Measurements from ENCODE around the gene CTNNA2. TPM values are rescaled to one million over a fixed set of nuclear protein-coding genes. Genes with fewer than 3 reads are reported as not detected.
A peak's percentile ranks its signal among the peaks of the same experiment; 100 is the strongest.

Gene CTNNA2
- total and polyA plus RNA-seq, 9 of the 15 experiments (the other 6 are each of a cell fraction or from before 2014, with no cell fraction given): 0.03 to 0.40 (median 0.15) TPM

DNA sequence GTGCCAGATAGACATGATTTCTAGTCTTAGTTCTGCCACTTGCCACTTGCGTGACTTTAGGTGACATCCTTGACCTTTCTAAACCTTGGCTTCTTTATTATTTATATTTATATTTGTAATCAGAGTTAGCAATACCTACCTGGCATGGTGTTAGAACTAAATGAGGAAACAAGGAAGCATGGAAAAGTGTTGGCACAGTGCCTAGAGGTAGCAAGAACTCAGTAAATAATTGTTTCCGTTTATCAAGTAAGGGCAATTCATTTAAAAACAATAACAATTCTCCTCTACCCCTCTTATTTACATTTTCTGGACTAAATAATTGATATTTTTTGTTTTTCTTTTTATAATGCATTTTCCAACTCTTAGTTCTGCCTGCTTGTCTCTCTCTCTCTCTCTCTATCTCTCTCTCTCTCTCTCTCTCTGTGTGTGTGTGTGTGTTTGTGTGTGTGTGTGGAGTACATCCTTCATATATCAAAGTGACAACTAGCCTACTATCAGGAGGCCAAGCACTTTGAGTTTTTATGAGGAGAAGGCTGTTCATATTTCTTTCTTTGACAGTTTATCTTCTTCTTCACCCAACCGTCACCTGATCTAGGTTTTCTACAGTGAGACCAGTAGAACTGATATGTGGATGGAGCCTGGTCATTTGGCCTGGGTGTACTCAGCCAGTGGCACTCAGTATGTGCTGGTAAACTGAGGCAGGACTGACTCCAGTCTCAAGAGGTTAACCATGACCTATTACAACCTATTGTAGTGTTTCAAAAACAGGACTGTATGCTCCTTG is 657.2 kb downstream of the CTNNA2 start:
- Histone ChIP-seq H3K9me1 (ENCODE audit: control insufficient read depth, insufficient read depth, low read length) (no peaks in the 10 kb centered on the region), H3K4me2 (ENCODE audit: insufficient read depth, low read length) (peak overlapping the region; percentile 39), H3K79me2 (ENCODE audit: control insufficient read depth, insufficient read depth, low read length) (no peaks in the 10 kb centered on the region), H2AFZ (ENCODE audit: low read depth, low read length) (peak overlapping the region; percentile 38; the same call in 1 of the 2 replicates), H3K36me3 (ENCODE audit: control insufficient read depth, insufficient read depth, low read length) (no peaks in the 10 kb centered on the region), H3K4me3 (no peak overlapping the region), H3K27me3 (ENCODE audit: control insufficient read depth in 2 of 2, insufficient read depth in 2 of 2, low read length in 2 of 2) (no peaks in the 10 kb centered on the region), H3K9ac (ENCODE audit: insufficient read depth in 1 of 2, low read depth in 2 of 2, low read length in 2 of 2) (no peak overlapping the region), H3K4me1 (replicated peaks in 1 of 2; ENCODE audit: control insufficient read depth in 2 of 2, insufficient read depth in 2 of 2, low read length in 2 of 2) (peaks cover 5 to 48% of the 10 kb centered on the region in 2 experiments; a peak in 4 of 5 replicates), H3K27ac (ENCODE audit: extremely low read depth, low read depth, low read length) (peak overlapping the region; percentile 39; the same call in 1 of the 3 replicates), H4K20me1 (replicated peaks; ENCODE audit: control insufficient read depth, insufficient read depth, low read length) (no peaks in the 10 kb centered on the region), H3K9me3 (replicated peaks; ENCODE audit: control insufficient read depth, insufficient read depth, low read depth, low read length) (peaks cover 5% of the 10 kb centered on the region; the same call in 1 of the 2 replicates)
- DNase-seq (ENCODE audit: extremely low read depth in 1 of 4, low spot score in 3 of 4) (peak in 2 of 4 experiments; percentile 55 to 75), FAIRE-seq (peak; percentile 52), ATAC-seq (peak; percentile 65)
- ChIA-PET CTCF (ENCODE audit: low intra/inter-chr PET ratio) (no interaction called here), POLR2A (interaction anchor here (1.4 kb wide), 1 partner anchor 22 kb away, joined by 3 read pairs; no protein-coding TSS in a partner anchor)
- in situ Hi-C loops (cut with MboI): no loop called here
- intact Hi-C loops (cut with micrococcal nuclease): loop anchor here (5.0 kb wide), 1 partner anchor 98 kb away; no protein-coding TSS in a partner anchor
- WGBS (ENCODE audit: insufficient coverage, low coverage, missing lambda C conversion rate): 14% methylated on average over 3 of the region's 3 CpGs
- no TSS peak for BruUV-seq (replicated peaks)
- TF ChIP-seq ZNF780A (CRISPR knock-in tag; IDR thresholded peaks at IDR 0.05) (no peak), ZNF699 (CRISPR knock-in tag; IDR thresholded peaks at IDR 0.05; ENCODE audit: insufficient replicate concordance) (no peak), MIER1 (IDR thresholded peaks at IDR 0.05; ENCODE audit: low read depth) (peak; percentile 23; the same call in 1 of the 2 replicates), PHB2 (IDR thresholded peaks at IDR 0.05; ENCODE audit: low read depth) (0 out of 2 replicates have a peak, but pooled peaks have one; percentile 36), MED1 (CRISPR knock-in tag; IDR thresholded peaks at IDR 0.05; ENCODE audit: borderline replicate concordance) (no peak), RCOR1 (IDR thresholded peaks at IDR 0.05; ENCODE audit: borderline replicate concordance in 1 of 2, low read depth in 2 of 2, low read length in 2 of 2) (peak; percentile 64 to 78; a peak in 2 of 4 replicates), DPF2 (IDR thresholded peaks at IDR 0.05) (peak; percentile 94), NCOR1 (IDR thresholded peaks at IDR 0.05) (peak; percentile 85), NCOA1 (IDR thresholded peaks at IDR 0.05; ENCODE audit: low read depth) (peak; percentile 55; the same call in 1 of the 2 replicates), NR4A1 (CRISPR knock-in tag; IDR thresholded peaks at IDR 0.05) (no peak), NR4A1 (tag; IDR thresholded peaks at IDR 0.05) (peak; percentile 36; the same call in 1 of the 2 replicates), MCM3 (IDR thresholded peaks at IDR 0.05) (peak; percentile 59; the same call in 1 of the 2 replicates), ARNT (IDR thresholded peaks at IDR 0.05) (peak; percentile 81 to 94), ZNF766 (CRISPR knock-in tag; conservative IDR thresholded peaks at IDR 0.05) (0 out of 2 replicates have a peak, but pooled peaks have one; percentile 45), CC2D1A (IDR thresholded peaks at IDR 0.05) (peak; percentile 44; the same call in 1 of the 2 replicates)
- TF ChIP-seq, protein P1, sequence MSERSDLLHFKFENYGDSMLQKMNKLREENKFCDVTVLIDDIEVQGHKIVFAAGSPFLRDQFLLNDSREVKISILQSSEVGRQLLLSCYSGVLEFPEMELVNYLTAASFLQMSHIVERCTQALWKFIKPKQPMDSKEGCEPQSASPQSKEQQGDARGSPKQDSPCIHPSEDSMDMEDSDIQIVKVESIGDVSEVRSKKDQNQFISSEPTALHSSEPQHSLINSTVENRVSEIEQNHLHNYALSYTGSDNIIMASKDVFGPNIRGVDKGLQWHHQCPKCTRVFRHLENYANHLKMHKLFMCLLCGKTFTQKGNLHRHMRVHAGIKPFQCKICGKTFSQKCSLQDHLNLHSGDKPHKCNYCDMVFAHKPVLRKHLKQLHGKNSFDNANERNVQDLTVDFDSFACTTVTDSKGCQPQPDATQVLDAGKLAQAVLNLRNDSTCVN (CRISPR knock-in tag; IDR thresholded peaks at IDR 0.05): no peak
- TF ChIP-seq, protein P2, sequence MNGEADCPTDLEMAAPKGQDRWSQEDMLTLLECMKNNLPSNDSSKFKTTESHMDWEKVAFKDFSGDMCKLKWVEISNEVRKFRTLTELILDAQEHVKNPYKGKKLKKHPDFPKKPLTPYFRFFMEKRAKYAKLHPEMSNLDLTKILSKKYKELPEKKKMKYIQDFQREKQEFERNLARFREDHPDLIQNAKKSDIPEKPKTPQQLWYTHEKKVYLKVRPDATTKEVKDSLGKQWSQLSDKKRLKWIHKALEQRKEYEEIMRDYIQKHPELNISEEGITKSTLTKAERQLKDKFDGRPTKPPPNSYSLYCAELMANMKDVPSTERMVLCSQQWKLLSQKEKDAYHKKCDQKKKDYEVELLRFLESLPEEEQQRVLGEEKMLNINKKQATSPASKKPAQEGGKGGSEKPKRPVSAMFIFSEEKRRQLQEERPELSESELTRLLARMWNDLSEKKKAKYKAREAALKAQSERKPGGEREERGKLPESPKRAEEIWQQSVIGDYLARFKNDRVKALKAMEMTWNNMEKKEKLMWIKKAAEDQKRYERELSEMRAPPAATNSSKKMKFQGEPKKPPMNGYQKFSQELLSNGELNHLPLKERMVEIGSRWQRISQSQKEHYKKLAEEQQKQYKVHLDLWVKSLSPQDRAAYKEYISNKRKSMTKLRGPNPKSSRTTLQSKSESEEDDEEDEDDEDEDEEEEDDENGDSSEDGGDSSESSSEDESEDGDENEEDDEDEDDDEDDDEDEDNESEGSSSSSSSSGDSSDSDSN (IDR thresholded peaks at IDR 0.05; ENCODE audit: borderline replicate concordance in 1 of 2, low read depth in 2 of 2, low read length in 2 of 2): no peak
- TF ChIP-seq, protein P3, sequence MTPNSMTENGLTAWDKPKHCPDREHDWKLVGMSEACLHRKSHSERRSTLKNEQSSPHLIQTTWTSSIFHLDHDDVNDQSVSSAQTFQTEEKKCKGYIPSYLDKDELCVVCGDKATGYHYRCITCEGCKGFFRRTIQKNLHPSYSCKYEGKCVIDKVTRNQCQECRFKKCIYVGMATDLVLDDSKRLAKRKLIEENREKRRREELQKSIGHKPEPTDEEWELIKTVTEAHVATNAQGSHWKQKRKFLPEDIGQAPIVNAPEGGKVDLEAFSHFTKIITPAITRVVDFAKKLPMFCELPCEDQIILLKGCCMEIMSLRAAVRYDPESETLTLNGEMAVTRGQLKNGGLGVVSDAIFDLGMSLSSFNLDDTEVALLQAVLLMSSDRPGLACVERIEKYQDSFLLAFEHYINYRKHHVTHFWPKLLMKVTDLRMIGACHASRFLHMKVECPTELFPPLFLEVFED (CRISPR knock-in tag; conservative IDR thresholded peaks at IDR 0.05): 0 out of 2 replicates have a peak, but pooled peaks have one; percentile 51

Measured in K562 (cell line).